Fibroblast of skin of scalp (primary cell): Measurements from ENCODE around the gene SLC5A7. TPM values are rescaled to one million over a fixed set of nuclear protein-coding genes. Genes with fewer than 3 reads are reported as not detected.
A peak's percentile ranks its signal among the peaks of the same experiment; 100 is the strongest.

ENCODE experiments used
- DNase-seq: peaks from one replicate; pipeline ENCODE4 v3.0.0-alpha.2; 2013
- polyA plus RNA-seq, 2 experiments: library from polyadenylated mRNA; unstranded; fragments of 120-200 nt; gene quantifications; one replicate each; pipeline ENCODE4 v1.2.1, GENCODE V29; 2013; ENCODE audit not compliant: insufficient read length in 2 of 2

The SLC5A7 gene
- not detected for polyA plus RNA-seq (2013, experiment 1 of 2; ENCODE audit: insufficient read length)
- 0.06 TPM for polyA plus RNA-seq (2013, experiment 2 of 2; ENCODE audit: insufficient read length)

DNA sequence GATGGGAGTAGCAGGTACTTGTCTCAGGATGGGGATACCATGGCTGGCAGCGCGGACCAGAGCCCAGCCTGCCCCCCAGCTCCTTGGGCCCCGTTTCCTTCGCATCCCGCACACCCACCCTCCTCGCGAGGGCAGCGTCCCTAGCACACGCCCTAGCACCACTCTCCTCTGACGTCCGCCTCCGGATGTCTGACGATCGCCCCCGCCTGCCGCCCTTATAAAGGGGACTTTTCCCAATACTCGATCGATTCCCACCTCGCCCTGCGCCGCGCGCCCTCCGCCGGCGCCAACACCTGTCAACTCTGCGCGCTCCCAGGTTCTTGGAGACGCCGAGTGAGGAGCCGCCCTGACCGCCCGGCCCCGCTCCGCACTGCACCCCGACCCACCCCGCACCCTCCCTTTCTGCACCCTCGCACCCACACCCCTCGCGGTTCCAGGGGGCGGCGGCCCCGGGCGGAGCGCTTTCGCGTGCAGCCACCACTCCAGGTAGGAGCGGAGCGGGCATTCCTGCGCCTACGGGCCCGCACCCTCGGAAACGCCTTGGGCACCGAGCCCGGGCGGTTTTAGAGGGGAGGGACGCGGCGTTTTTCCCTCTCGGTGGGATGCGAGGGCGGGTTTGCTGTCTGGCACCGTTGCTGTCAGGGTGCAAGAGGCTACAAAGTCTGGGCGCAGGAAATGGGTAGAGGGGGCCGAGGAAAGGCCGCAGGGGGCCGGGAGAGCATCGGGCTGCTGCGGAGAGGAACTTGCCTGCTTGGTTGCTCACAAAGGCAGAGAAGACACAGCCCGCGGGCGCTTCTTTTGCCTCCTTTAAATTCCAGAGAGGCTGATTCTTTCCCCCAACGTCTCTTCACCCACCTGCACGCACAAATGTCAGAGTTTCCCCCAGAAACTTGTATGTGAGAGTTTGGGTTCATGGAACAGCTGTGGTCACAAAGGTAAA lies at the start of gene SLC5A7:
Gene SLC5A7 (plus strand): TSS at position 247 of the 940 bp plus-strand sequence. CDS start 1,632 bp downstream, outside the sequence.
- DNase-seq = no peak

DNA sequence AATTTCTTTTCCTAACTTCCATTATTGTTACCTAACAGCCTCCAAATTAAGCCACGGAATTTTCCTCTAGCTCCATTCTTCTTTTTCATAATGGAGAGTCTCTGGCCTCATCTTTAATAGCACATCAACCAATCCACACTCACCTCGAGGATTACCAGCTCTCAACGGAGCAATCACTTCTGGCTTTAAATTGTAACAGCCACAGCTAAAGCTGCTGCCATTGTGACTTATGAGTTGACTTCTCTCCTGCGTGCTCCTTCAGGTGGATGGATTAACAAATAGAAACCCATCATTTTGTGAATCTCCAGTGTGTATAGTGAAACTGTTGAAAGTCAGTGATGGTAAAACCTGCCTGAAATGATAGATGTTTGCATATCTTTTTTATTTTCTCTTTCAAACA lies 24.9 kb upstream of the SLC5A7 start:
- DNase-seq = no peak

DNA sequence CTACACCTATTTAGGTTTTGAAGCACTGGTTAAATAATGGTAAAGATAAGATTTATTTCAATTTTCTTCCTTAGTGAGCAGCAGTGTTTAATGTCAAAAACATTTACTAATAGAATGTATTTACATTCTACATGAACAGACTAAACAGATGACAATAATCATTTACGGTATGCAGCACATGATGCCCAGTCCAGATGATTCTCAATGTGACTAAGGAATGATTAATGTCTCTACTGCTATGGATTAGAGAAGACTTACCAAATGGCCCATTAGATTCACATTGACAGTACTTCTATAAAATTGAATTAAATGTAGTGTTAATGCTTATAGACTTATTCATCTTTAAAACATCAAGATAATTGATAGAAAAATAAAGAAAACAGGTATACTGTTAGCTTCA lies 22.1 kb upstream of the SLC5A7 start:
- DNase-seq = no peak

DNA sequence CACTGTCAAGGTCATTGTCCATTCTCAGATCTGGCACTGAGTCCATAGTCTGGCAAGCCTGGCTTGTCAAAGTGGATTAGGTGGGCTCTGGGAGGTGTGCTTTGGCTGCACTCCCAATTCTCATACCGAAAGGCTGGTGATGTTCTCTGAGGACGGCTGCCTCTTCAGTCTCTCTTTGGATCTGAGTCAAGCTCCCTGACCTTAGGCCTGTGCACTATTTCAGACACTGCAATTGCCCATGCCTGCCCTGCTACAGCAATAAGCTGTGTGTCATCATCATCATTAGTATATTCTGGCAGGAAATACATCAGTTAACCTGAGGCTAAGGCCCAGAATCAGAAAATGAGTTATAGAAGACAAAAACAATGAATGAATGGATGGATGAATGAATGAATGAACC lies 1.6 kb upstream of the SLC5A7 start:
- DNase-seq = no peak

DNA sequence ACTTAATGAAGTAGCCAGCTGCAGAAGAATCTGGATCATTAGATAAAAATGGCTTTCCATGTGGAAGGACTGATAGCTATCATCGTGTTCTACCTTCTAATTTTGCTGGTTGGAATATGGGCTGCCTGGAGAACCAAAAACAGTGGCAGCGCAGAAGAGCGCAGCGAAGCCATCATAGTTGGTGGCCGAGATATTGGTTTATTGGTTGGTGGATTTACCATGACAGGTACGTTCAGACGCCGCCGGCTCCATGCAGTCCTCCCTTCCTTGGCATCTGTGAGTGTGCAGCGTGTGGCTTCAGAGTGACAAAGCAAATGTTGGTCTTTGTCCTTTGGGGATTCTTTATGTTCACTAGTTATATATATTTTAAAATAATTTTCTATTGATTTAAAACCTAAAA lies 1.8 kb downstream of the SLC5A7 start:
- no peak for DNase-seq

DNA sequence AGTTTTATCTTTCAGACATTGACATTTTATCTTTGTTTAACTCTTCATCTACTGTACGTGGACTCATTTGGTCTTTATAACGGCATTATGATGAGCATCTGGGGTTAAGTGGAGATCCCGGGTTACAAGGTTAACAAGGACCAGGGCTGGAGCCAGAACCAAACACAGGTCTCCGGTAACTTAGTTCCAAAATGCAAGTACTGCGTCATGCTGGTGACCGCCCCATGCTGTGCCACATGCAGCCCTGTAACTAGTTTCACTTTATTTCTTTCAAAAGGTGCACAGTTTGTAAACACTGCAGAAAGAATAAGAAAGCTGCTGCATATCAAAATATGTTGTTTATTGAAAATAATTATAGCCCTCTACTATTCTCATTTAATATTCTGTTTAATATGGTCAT lies 3.1 kb downstream of the SLC5A7 start:
- DNase-seq = no peak

DNA sequence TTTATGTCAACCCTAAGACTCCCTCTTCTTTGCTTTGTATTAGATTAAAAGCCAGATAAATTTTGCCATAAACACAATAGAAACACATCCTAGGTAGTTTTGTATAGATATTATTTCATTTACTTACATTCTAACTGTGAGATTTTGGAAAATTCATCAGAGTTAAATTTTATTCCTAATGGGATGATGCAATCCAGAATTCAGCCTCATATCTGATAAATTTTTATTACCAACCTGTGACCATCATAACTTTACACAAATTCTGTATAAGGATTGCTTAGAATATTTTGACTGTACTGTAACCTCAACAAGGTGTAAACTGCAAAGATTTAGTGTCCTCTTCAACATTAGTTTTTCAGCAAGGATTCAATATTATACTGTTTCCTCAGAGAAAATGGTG lies 4.4 kb downstream of the SLC5A7 start:
- DNase-seq = no peak

DNA sequence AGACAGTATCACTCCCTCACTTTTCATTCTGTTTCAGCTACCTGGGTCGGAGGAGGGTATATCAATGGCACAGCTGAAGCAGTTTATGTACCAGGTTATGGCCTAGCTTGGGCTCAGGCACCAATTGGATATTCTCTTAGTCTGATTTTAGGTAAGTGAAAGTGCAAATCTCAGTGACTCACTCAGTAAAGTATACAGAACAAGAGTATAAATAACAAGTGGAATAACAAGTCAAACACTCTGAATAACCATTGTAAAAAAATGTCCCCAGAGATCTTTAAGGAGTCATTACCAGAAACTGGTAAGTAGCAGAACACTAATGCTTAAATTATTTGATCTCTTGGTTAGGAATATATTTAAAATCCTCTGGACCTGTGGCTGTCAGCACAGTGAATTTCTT lies 5.7 kb downstream of the SLC5A7 start:
- DNase-seq = peak; percentile 1

DNA sequence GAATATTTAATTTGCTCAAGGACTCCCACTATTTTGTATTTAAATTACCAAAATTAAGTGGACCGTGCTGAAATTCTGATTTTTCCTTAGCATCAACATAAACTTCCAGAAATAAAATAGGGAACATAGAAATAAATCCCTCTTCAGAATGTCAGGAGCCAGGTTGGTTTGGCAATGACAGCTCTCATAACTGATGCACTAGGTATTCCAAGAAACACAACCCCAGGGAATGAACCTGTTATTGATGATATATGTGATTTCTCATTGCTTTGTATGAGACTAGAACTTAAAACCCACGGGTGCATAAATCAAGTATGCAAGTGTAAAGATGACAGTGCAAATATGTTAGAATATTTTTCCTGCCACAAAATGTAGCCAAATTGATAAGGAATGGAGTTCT lies 12.8 kb downstream of the SLC5A7 start:
- no peak for DNase-seq

DNA sequence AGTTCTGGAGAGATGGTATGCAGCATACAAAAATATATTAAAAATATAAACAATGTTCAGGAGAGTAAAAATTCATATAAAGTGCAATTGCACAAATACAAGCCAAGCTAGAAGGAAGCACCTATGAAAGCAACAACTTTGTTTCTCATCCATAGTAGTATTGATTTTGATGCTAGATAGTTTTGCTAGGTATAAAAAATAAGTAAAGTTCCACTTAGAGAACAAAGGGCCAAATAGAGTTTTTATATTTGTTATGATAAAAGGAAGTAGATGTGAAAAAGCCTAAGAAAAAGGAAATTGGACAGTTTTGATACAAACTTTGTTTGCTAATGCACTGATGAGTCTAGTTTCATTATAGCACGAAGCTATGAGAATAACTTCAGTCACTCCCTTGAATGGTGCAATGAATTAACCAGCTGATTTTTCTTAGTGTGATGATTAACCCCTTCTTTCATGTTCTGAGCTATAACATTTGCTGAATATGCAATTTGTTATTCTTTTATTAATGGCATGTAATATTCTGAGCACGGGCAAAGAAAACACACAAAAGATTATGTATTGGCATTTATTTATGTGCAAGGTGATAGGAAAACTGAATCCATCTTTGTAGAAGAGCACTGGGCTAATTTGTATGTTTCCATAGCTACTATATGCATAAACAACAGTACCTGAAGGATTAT lies 24.7 kb downstream of the SLC5A7 start:
- no peak for DNase-seq

DNA sequence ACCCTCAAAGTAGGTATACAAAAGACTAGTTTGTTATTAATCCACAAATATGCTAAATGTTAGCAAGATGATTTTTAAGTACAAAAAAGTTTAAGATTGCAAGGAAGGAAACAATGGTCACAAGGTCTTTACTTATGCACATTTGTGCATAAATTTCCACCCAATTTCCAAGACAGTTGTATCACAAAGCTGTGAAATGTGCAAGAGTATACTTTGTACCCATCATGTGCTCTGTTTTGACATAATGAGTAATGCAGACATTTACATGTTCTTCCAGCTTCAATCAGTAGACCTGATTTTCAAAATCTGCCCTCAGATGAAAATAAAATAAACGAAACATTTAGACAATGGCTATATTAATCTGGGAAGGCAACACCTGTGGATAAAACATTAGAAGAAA lies 27.0 kb downstream of the SLC5A7 start:
- DNase-seq = no peak

DNA sequence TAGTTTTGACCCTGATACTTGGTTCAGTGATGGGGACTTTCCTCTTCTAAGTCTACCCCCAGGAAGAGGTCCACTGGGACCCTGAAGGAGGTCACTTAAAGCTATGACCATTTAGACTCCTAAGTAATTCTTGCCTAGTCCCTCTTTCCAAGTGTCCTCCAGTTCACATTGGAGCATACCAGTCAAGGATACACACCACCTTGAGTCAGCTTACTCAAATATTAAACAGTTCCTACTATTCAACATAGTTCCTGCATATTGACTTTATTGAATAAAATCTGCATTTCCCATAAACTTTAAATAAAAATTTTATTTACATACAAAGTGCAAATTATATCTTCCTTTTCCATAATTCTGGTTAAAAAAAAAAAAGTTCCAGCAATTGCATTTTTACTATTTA lies 36.3 kb downstream of the SLC5A7 start:
- no peak for DNase-seq

DNA sequence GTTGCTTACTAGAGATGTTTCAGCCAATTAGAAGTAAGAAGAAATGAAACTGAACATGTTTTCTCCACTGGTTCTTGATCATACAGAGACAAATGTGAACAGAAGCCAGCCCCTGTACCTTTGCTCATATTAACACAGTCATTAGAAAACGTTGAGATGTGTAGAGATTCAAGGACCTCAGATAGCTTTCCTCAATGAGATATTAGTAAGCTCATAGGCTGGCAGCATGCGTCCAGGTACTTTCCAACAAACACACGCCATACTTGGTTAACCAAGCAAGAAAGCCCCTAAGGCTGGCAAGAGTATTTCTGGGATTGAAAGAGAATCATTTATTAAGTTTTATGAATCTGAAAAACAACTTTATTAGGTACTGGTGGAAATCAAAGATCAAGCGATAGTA lies 37.5 kb downstream of the SLC5A7 start:
- no peak for DNase-seq

DNA sequence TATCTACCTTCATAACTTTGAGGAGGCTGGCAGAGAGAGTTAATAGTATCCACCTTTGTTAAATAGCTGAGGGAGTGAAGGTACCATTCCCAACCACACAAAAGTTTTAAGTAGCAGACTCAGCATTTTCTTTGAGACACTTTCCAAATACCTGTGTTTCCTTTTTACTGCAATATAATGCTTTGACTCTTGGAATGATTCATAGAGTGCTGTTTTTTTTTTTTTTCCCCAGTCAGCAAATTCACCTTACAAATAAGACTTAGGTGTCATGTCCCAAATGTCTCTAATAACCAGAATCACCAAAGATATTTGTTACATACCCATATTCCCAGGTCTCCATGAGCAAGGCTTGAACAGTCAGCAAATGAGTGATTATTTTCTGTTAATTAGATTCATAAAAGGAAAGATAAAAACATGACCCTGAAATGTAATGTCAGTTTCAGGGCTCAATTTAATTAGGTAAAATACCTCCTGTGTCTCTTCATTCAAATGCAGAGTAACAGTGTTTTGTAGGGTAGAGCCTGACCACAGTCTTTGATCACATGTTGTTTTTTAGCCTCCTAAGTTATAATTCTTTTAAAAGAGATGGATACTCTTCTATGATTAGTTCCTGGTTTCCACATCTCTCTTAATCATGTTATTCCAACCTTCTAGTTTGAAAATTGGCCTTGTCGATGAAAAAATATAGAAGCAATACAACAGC lies 39.9 kb downstream of the SLC5A7 start:
- no peak for DNase-seq

DNA sequence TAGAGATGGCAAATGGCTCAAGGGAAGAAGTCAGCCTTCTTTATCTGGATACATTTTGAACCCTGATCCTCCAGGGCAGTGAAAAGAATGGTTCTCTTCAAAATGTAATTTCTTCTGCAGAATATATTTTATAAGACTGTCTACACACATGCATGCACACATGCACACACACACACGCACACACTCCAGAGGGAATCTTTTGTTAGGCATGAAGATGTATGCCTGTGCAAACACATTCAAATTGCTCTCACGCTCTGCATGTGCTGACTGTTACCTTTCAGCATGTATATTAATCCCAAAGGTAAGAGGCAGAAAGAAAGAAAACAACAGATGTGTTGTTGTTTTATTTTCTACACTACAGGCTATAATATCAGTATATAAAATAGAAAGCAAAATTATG lies 43.2 kb downstream of the SLC5A7 start:
- DNase-seq = no peak

DNA sequence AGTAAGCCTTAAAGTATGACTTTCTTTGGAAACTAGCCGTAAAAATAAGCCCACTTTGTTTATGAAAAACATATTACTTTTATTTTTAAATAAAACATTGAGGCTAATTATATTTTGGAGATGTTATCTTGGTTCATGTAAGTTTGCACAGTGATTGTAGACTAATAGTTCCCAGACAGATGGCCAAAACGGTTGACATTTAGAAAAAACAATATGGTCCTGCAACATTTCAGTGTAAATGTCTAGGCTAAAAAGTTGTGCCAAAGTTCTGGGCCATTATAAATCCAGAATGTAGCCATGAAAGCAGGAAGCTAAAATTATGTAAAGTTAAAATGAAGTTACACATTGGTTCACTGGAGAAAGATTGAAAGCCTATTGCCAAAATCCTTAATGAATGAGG lies 43.6 kb downstream of the SLC5A7 start:
- no peak for DNase-seq

DNA sequence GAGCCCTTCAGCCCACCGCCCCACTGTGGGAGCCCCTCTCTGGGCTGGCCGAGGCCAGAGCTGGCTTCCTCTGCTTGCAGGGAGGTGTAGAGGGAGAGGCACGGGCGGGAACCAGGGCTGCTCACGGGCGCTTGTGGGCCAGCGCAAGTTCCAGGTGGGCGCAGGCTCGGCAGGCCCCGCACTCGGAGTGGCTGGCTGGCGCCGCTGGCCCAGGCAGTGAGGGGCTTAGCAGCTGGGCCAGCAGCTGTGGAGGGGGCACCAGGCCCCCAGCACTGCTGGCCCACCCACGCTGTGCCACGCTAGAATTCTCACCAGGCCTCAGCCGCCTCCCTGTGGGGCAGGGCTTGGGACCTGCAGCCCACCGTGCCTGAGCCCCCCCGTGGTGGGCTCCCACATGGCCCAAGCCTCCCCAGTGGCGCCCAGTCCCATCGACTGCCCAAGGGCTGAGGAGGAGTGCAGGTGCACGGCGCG lies 45.2 kb downstream of the SLC5A7 start:
- no peak for DNase-seq

DNA sequence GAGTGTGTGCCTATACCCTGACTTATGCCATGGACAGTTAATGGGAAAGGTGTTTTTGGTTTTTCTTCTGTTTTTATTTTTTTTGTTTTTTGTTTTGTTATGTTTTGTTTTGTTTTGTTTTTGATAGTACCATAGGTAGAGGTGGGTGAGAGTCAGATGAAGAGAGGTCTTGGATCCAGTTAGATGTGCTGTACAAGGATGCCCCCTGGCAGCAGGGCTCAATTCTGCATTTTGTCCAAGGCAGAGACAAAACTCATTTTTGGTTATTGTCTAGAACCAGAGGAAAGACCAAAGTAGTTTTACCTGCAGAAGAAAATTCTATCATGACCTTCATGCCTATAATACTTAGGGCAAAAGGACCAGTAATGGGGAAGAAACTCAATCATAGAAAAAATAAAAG lies 48.5 kb downstream of the SLC5A7 start:
- no peak for DNase-seq

DNA sequence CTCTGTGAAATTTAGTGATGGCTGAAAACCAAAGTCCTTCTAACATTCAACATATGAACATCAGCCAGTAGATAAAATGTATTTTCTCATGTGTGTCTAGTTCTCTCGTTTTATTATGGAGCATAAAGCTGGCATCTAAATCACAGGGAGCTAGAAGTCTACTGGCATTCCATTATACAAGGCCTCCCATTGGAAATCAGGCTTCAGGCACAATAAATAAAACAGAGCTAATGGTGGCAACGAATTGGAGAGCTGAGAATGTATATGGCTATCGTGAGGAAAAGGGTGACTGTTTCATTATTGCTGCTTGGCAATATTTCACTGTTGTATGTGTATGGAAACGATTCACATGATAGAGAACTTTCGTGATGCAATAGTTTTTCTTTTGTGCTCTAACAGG lies 62.4 kb downstream of the SLC5A7 start:
- DNase-seq = no peak

DNA sequence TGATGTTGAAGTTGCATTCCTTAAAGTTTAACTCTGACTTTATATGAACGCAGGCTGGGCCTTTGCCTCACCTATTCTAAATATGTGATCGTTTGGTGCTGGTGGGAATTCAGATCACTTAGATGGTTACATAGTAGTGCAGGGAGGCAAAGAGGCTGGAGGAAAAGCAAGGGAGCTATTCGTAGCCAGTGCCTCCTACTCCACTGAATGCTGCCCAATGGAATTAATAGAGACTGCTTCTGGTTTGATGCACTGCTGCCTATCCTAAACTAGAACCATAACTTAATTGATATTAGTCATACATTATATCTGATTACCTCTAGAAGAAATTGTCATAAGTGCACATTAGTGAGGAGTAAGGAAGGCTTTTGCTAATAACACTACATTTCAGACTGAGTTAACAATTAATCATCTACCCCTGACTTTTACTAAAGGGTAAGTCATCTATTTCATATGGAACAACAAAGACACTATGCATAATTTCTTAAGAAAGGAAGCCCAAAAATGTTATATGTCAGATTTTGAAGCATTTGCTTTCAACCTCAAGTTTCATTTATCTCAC lies 72.3 kb downstream of the SLC5A7 start:
- DNase-seq = no peak

DNA sequence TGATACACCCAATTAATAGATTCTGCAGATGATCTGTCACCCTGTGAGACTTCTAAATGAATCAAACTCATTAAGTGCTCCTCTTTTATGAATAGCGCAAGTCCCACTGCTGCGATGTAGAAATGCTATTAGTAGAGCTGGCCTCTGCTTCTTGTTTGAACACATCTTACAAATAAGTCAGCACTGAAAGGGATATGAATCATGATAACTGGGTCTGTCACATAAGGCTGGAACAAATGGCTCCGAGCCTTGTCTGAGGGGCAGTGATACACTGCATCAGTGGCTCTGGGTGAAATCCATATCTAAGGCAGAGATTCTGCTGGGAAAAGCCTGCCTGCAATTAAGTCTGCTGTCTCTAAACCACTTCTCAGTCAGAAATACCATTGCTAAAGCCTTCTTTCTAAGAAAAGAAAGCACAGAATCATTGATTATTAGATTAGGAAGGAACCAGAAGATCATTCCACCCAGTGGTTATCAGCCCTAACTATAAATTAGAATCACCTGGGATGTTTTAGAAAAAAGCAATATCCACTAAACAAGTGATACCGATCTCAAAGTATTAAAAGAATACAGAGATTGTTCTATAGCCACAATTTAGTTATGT lies 75.2 kb downstream of the SLC5A7 start:
- DNase-seq = no peak
